ENCODE results near the gene ARL6. TPM values are rescaled to one million over a fixed set of nuclear protein-coding genes. Genes with fewer than 3 reads are reported as not detected.

Gene ARL6
- total and polyA plus RNA-seq, 2 of the 8 experiments (the other 6 are each of a cell fraction or from before 2014, with no cell fraction given): 1.8 to 12.0 TPM

DNA sequence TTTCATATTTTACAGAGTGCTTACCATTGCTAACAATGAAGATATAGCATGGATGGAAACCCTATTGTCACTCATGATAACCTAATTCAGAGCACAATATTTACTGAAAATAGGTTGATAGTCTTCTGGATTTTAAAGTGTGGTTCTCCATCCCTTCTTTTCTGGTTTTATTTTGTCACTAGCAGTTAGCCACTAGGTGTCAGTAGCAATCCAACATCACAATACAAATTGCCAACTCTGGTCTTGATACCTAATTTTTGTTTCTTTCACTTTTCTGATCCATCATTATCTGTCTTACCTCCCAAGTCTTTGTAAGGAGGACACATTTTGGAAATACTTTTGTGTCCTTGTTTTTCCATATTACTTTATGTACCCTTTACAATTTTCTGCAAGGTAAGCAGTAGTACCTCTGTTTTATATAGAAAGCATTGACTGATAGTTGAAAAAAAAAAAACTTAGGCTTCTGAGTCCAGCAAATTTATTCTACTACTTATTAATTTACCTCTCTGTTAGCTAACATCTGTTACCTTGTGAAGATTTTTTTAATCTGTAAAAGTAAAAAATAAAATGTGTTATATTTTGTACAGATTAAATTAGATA, 29.0 kb downstream of the ARL6 start:
- Histone ChIP-seq H4K91ac (replicated peaks; ENCODE audit: insufficient read length, low read length) (no peak overlapping the region), H3K4me1 (replicated peaks in 1 of 4; ENCODE audit: control insufficient read depth in 3 of 4, insufficient read depth in 4 of 4, low read length in 3 of 4) (no peaks in the 10 kb centered on the region), H2BK5ac (ENCODE audit: low read depth, low read length) (no peak overlapping the region), H3K9ac (replicated peaks in 1 of 4; ENCODE audit: extremely low read depth in 1 of 4, low read depth in 3 of 4, low read length in 3 of 4) (no peak overlapping the region), H3K27me3 (replicated peaks in 1 of 4; ENCODE audit: control insufficient read depth in 3 of 4, extremely low read depth in 1 of 4, insufficient read depth in 3 of 4, low read length in 3 of 4) (no peaks in the 10 kb centered on the region), H3K4me3 (ENCODE audit: extremely low read depth in 1 of 4, insufficient read depth in 2 of 4, low read depth in 3 of 4, low read length in 4 of 4) (no peak overlapping the region), H3K18ac (ENCODE audit: extremely low read depth, low read length) (no peak overlapping the region), H3K79me1 (ENCODE audit: low read depth, low read length) (no peaks in the 10 kb centered on the region), H3K79me2 (ENCODE audit: control insufficient read depth in 1 of 2, insufficient read depth in 2 of 2, low read length in 2 of 2) (no peaks in the 10 kb centered on the region), H4K5ac (ENCODE audit: insufficient read length, low read depth, low read length) (no peak overlapping the region), H3K4me2 (ENCODE audit: insufficient read depth in 1 of 2, low read depth in 2 of 2, low read length in 2 of 2) (no peak overlapping the region), H4K8ac (ENCODE audit: extremely low read depth, insufficient read depth, low read length) (no peak overlapping the region), H3K9me3 (ENCODE audit: insufficient read depth in 2 of 2, low read depth in 1 of 2, low read length in 1 of 2) (no peaks in the 10 kb centered on the region), H2BK12ac (ENCODE audit: low read depth, low read length) (no peak overlapping the region), H3K27ac (ENCODE audit: low read depth, low read length) (no peak overlapping the region), H3K56ac (replicated peaks; ENCODE audit: insufficient read length, low read depth, low read length) (no peak overlapping the region), H3K23me2 (ENCODE audit: low read depth, low read length) (no peaks in the 10 kb centered on the region), H3K36me3 (ENCODE audit: control insufficient read depth in 2 of 4, insufficient read depth in 4 of 4, low read length in 3 of 4) (no peaks in the 10 kb centered on the region), H2BK120ac (replicated peaks; ENCODE audit: low read depth, low read length) (no peak overlapping the region), H4K20me1 (replicated peaks in 1 of 2; ENCODE audit: control insufficient read depth in 1 of 2, insufficient read depth in 2 of 2, low read length in 2 of 2) (no peaks in the 10 kb centered on the region), H2AFZ (ENCODE audit: low read length) (no peak overlapping the region), H2BK15ac (ENCODE audit: low read length) (no peak overlapping the region), H2AK5ac (ENCODE audit: low read depth, low read length) (no peak overlapping the region), H3K14ac (ENCODE audit: insufficient read length) (no peak overlapping the region), H3K4ac (replicated peaks; ENCODE audit: insufficient read length, low read depth, low read length) (no peak overlapping the region), H2BK20ac (ENCODE audit: low read length) (no peak overlapping the region), H3K23ac (ENCODE audit: insufficient read length) (no peak overlapping the region)
- FAIRE-seq: peak; percentile 58
- no peak for DNase-seq (ENCODE audit: low read depth in 1 of 2, low spot score in 2 of 2)
- ChIA-PET POLR2A (ENCODE audit: partially characterized antibody) (no interaction called here), CTCF (ENCODE audit: partially characterized antibody) (interaction anchor here (0.6 to 4.6 kb wide), 15 partner anchors 15 to 1022 kb away, joined by 3 to 36 read pairs (median 4); no protein-coding TSS in a partner anchor)
- TF ChIP-seq RAD21 (IDR thresholded peaks at IDR 0.05 in 1 of 2, conservative IDR thresholded peaks at IDR 0.05 in 1 of 2; ENCODE audit: low read depth in 2 of 2, low read length in 2 of 2) (peak; percentile 82 to 84), EP300 (IDR thresholded peaks at IDR 0.05; ENCODE audit: borderline replicate concordance in 1 of 2, low read depth in 2 of 2, low read length in 2 of 2) (no peak), GABPA (IDR thresholded peaks at IDR 0.05; ENCODE audit: borderline replicate concordance, insufficient read depth, low read length) (no peak), POLR2AphosphoS5 (IDR thresholded peaks at IDR 0.05; ENCODE audit: low read depth, low read length) (no peak), BRCA1 (IDR thresholded peaks at IDR 0.05; ENCODE audit: low read depth, low read length) (no peak), CHD1 (IDR thresholded peaks at IDR 0.05; ENCODE audit: low read depth, low read length) (no peak), RNF2 (IDR thresholded peaks at IDR 0.05; ENCODE audit: borderline replicate concordance, low read depth, low read length, missing control alignments, poor library complexity, severe bottlenecking) (no peak), YY1 (IDR thresholded peaks at IDR 0.05; ENCODE audit: low read depth, low read length) (no peak), JUND (IDR thresholded peaks at IDR 0.05; ENCODE audit: low read length) (no peak), KDM5A (IDR thresholded peaks at IDR 0.05; ENCODE audit: low read length) (no peak)
- TF ChIP-seq, protein P1, sequence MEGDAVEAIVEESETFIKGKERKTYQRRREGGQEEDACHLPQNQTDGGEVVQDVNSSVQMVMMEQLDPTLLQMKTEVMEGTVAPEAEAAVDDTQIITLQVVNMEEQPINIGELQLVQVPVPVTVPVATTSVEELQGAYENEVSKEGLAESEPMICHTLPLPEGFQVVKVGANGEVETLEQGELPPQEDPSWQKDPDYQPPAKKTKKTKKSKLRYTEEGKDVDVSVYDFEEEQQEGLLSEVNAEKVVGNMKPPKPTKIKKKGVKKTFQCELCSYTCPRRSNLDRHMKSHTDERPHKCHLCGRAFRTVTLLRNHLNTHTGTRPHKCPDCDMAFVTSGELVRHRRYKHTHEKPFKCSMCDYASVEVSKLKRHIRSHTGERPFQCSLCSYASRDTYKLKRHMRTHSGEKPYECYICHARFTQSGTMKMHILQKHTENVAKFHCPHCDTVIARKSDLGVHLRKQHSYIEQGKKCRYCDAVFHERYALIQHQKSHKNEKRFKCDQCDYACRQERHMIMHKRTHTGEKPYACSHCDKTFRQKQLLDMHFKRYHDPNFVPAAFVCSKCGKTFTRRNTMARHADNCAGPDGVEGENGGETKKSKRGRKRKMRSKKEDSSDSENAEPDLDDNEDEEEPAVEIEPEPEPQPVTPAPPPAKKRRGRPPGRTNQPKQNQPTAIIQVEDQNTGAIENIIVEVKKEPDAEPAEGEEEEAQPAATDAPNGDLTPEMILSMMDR (IDR thresholded peaks at IDR 0.05; ENCODE audit: control extremely low read depth in 1 of 3, insufficient read depth in 1 of 3, low read depth in 1 of 3, low read length in 3 of 3): peak in 2 of 3 experiments; percentile 59 to 64; a peak in 2 of 4 replicates

Measured in H1 (cell line).